Uterus (tissue), 2 donors: ENCODE data around the gene MAGEA9B.

ENCODE experiments used
- POLR2A ChIP-seq, 2 donors: fragments of 450-650 bp; IDR thresholded peaks; one replicate each; pipeline ENCODE4 v1.6.1; 2016; ENCODE audit warnings: antibody characterized with exemption in 2 of 2, mild to moderate bottlenecking in 1 of 2, moderate library complexity in 1 of 2
- TF ChIP-seq, protein P1 (sequence below), 4 experiments: fragments of 200-600 bp in 2 of 4; fragments of 450-650 bp in 2 of 4; sonication (generic) in 2 of 4; IDR thresholded peaks; one replicate each; pipeline ENCODE4 v1.5.1; 2016 to 2019; ENCODE audit warnings: antibody characterized with exemption in 4 of 4, mild to moderate bottlenecking in 2 of 4, moderate library complexity in 1 of 4

DNA sequence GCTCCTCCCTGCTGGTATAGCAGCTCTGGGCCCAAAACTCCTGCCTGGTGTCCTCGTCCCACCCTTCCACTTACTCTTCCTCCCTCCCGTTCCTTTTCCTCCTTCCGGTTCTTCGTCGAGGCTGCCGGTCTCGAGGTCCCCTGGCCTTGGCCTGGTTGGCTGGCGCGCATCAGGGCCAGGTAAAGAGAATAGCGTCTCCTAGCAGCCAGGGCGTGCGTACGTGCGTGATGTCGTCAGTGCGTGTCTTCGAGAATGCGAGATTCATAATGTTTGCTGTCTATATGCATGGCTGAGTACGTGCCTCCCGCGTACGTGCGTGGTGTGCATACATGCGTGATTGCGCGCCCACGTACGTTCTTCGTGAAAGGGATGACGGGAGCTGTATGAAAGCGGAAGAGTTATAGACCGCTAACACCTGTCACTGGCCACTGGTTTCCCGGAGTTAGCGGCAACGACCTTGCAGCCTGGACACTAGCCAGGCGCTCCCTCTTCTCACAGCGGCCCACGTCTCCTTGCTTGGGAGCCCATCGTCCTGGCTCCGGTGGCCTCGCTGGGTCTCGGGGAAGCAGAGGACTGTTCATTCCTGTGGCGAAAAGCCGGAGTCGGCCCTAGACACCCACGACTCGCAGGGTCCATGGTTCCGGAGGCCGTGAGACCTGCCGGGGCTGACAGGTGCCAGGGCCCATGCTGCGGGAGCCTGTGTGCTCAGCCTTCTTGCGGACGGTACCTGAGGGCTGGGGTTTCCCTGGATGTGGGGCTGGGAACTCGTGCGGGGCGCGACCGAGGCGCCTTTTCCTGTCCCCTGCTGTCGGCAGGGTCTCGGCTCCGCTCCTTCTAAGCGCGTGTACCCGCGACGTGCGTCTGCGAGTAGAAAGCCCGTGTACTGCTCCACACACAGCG lies 46.4 kb downstream of the MAGEA9B start, which contains the start of gene EOLA1:
- no peak for TF ChIP-seq POLR2A (IDR thresholded peaks at IDR 0.05)
- TF ChIP-seq, protein P1, sequence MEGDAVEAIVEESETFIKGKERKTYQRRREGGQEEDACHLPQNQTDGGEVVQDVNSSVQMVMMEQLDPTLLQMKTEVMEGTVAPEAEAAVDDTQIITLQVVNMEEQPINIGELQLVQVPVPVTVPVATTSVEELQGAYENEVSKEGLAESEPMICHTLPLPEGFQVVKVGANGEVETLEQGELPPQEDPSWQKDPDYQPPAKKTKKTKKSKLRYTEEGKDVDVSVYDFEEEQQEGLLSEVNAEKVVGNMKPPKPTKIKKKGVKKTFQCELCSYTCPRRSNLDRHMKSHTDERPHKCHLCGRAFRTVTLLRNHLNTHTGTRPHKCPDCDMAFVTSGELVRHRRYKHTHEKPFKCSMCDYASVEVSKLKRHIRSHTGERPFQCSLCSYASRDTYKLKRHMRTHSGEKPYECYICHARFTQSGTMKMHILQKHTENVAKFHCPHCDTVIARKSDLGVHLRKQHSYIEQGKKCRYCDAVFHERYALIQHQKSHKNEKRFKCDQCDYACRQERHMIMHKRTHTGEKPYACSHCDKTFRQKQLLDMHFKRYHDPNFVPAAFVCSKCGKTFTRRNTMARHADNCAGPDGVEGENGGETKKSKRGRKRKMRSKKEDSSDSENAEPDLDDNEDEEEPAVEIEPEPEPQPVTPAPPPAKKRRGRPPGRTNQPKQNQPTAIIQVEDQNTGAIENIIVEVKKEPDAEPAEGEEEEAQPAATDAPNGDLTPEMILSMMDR (IDR thresholded peaks at IDR 0.05): no peak
